Neuronal stem cell (in vitro differentiated cells): ENCODE measurements around the gene CD69.
"Not testable (repeated sequence)": the region's sequence is repeated elsewhere in the genome, so short reads cannot be mapped to it uniquely, and the experiment has no call there.

Experiments used
- DNase-seq: peaks from one replicate; pipeline ENCODE4 v3.0.0-alpha.2; 2013; ENCODE audit warnings: low spot score
- H2AFZ ChIP-seq: one replicate; pipeline ENCODE4 v1.6.1; 2013; ENCODE audit warnings: mild to moderate bottlenecking, low read length, inconsistent platforms
- H2AK5ac ChIP-seq: 2 replicates; pipeline ENCODE4 v1.6.1; 2013; ENCODE audit warnings: low read depth, mild to moderate bottlenecking, inconsistent platforms, low read length, moderate library complexity, mixed read lengths
- H2BK120ac ChIP-seq: 2 replicates; pipeline ENCODE4 v1.6.1; 2013; ENCODE audit warnings: low read depth, mild to moderate bottlenecking, inconsistent platforms, low read length, moderate library complexity, mixed read lengths
- H2BK12ac ChIP-seq: one replicate; pipeline ENCODE4 v1.6.1; 2013; ENCODE audit warnings: low read length, inconsistent platforms
- H2BK15ac ChIP-seq: 2 replicates; pipeline ENCODE4 v1.6.1; 2013; ENCODE audit warnings: mild to moderate bottlenecking, low read length, inconsistent platforms, mixed read lengths
- H2BK5ac ChIP-seq: one replicate; pipeline ENCODE4 v1.6.1; 2013; ENCODE audit warnings: inconsistent platforms, mild to moderate bottlenecking, low read length, moderate library complexity
- H3K14ac ChIP-seq: one replicate; pipeline ENCODE4 v1.6.1; 2013; ENCODE audit warnings: low read length, inconsistent platforms
- H3K18ac ChIP-seq: 2 replicates; pipeline ENCODE4 v1.6.1; 2013; ENCODE audit warnings: low read length, inconsistent platforms
- H3K23ac ChIP-seq: 2 replicates; pipeline ENCODE4 v1.6.1; 2013; ENCODE audit warnings: low read depth, mild to moderate bottlenecking, mixed read lengths, low read length, inconsistent platforms; ENCODE audit not compliant: poor library complexity
- H3K27ac ChIP-seq: replicated peaks from 3 replicates; pipeline ENCODE4 v1.5.1; 2013; ENCODE audit warnings: low read length, inconsistent platforms
- H3K27me3 ChIP-seq, 3 experiments: 2 replicates each; pipeline ENCODE4 v1.6.1; 2013; ENCODE audit warnings: low read length in 3 of 3, mild to moderate bottlenecking in 2 of 3, inconsistent platforms in 1 of 3, low read depth in 1 of 3, mixed read lengths in 1 of 3, moderate library complexity in 1 of 3; ENCODE audit not compliant: control insufficient read depth in 3 of 3, insufficient read depth in 3 of 3
- H3K36me3 ChIP-seq, 2 donors: replicated peaks in 1 of 2; 2 replicates each; pipeline ENCODE4 v1.6.1; 2013; ENCODE audit warnings: low read length in 2 of 2; ENCODE audit not compliant: control insufficient read depth in 2 of 2, insufficient read depth in 2 of 2
- H3K4ac ChIP-seq: 2 replicates; pipeline ENCODE4 v1.6.1; 2013; ENCODE audit warnings: inconsistent platforms, mild to moderate bottlenecking, low read length, moderate library complexity
- H3K4me1 ChIP-seq, 2 donors: 1 replicate in 1 of 2; 2 replicates in 1 of 2; pipeline ENCODE4 v1.6.1; 2013; ENCODE audit warnings: low read length in 2 of 2, low read depth in 1 of 2; ENCODE audit not compliant: control insufficient read depth in 2 of 2, insufficient read depth in 1 of 2
- H3K4me2 ChIP-seq: one replicate; pipeline ENCODE4 v1.6.1; 2013; ENCODE audit warnings: mild to moderate bottlenecking, low read length, inconsistent platforms; ENCODE audit not compliant: insufficient read depth, poor library complexity, severe bottlenecking
- H3K4me3 ChIP-seq, 2 donors: 2 replicates each; pipeline ENCODE4 v1.5.1; 2013; ENCODE audit warnings: low read length in 2 of 2, mild to moderate bottlenecking in 2 of 2, inconsistent platforms in 1 of 2, moderate library complexity in 1 of 2
- H3K79me1 ChIP-seq: one replicate; pipeline ENCODE4 v1.6.1; 2013; ENCODE audit warnings: low read depth, mild to moderate bottlenecking, inconsistent platforms, low read length, moderate library complexity
- H3K9ac ChIP-seq: one replicate; pipeline ENCODE4 v1.6.1; 2013; ENCODE audit warnings: mild to moderate bottlenecking, low read depth, low read length, inconsistent platforms; ENCODE audit not compliant: poor library complexity
- H3K9me3 ChIP-seq, 2 donors: replicated peaks in 1 of 2; 2 replicates each; pipeline versions ENCODE3 to v1.6.1; 2013; ENCODE audit warnings: low read length in 2 of 2, mild to moderate bottlenecking in 2 of 2, inconsistent platforms in 1 of 2, low read depth in 1 of 2, mixed read lengths in 1 of 2, moderate library complexity in 1 of 2; ENCODE audit not compliant: control insufficient read depth in 2 of 2, insufficient read depth in 1 of 2
- H4K8ac ChIP-seq: one replicate; pipeline ENCODE4 v1.6.1; 2013; ENCODE audit warnings: low read depth, mild to moderate bottlenecking, inconsistent platforms, low read length, moderate library complexity
- H4K91ac ChIP-seq: one replicate; pipeline ENCODE4 v1.6.1; 2013; ENCODE audit warnings: low read length, low read depth, mild to moderate bottlenecking, inconsistent platforms; ENCODE audit not compliant: poor library complexity
- WGBS, 2 donors: extraction: QIAGEN DNeasy Blood & Tissue Kit; methylation state at CpG; one replicate each; pipeline ENCODE4 v1.1.7; 2013; ENCODE audit warnings: missing lambda C conversion rate in 2 of 2, mixed read lengths in 1 of 2; ENCODE audit not compliant: insufficient read length in 2 of 2, insufficient replicate concordance in 1 of 2; ENCODE audit errors: extremely low coverage in 2 of 2; 5-methylcytosine and 5-hydroxymethylcytosine counted together

Gene CD69

GRCh38 chr12:9707356-9707755 lies 53.3 kb downstream of the CD69 start:
- no peak overlapping the region for H3K23ac ChIP-seq
- no peak overlapping the region for H3K4me3 ChIP-seq
- no peak overlapping the region for H2AFZ ChIP-seq
- no peak overlapping the region for H3K18ac ChIP-seq
- no peak for DNase-seq
- H3K27me3 ChIP-seq = no peaks in the 10 kb centered on the region
- no peak overlapping the region for H4K91ac ChIP-seq
- no peak overlapping the region for H3K4ac ChIP-seq
- H2AK5ac ChIP-seq = no peak overlapping the region
- no peaks in the 10 kb centered on the region for H3K79me1 ChIP-seq
- no peak overlapping the region for H2BK5ac ChIP-seq
- H3K4me1 ChIP-seq = no peaks in the 10 kb centered on the region
- H3K27ac ChIP-seq = no peak overlapping the region
- no peak overlapping the region for H3K9ac ChIP-seq
- H3K36me3 ChIP-seq = no peaks in the 10 kb centered on the region
- H3K9me3 ChIP-seq = no peaks in the 10 kb centered on the region
- no peak overlapping the region for H2BK120ac ChIP-seq
- H3K4me2 ChIP-seq = no peak overlapping the region
- no peak overlapping the region for H2BK12ac ChIP-seq
- H2BK15ac ChIP-seq = no peak overlapping the region
- H3K14ac ChIP-seq = no peak overlapping the region
- no peak overlapping the region for H4K8ac ChIP-seq

DNA sequence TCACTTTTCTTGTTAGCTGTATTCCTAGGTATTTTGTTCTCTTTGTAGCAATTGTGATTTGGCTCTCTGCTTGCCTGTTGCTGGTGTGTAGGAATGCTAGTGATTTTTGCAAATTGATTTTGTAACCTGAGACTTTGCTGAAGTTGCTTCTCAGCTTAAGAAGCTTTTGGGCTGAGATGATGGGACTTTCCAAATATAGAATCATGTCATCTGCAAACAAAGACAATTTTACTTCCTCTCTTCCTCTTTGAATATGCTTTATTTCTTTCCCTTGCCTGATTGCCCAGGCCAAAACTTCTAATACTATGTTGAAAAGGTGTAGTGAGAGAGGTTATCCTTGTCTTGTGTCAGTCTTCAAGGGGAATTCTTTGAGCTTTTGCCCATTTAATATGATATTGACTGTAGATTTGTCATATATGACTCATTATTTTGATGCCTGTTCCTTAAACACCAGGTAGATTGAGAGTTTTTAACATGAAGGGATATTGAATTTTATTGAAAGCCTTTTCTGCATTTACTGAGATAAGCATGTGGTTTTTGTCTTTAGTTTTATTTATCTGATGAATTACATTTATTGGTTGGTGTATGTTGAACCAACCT lies 54.5 kb downstream of the CD69 start:
- no peak overlapping the region for H3K18ac ChIP-seq
- no peak overlapping the region for H3K4me2 ChIP-seq
- no peak overlapping the region for H3K23ac ChIP-seq
- H4K8ac ChIP-seq = no peak overlapping the region
- no peaks in the 10 kb centered on the region for H3K36me3 ChIP-seq
- no peak overlapping the region for H2BK15ac ChIP-seq
- H3K79me1 ChIP-seq = no peaks in the 10 kb centered on the region
- no peak overlapping the region for H2AK5ac ChIP-seq
- no peak overlapping the region for H2BK12ac ChIP-seq
- no peak overlapping the region for H3K9ac ChIP-seq
- no peak overlapping the region for H2BK5ac ChIP-seq
- no peaks in the 10 kb centered on the region for H3K4me1 ChIP-seq
- H3K27ac ChIP-seq = no peak overlapping the region
- H4K91ac ChIP-seq = no peak overlapping the region
- H3K9me3 ChIP-seq = no peaks in the 10 kb centered on the region
- no peaks in the 10 kb centered on the region for H3K27me3 ChIP-seq
- H2BK120ac ChIP-seq = no peak overlapping the region
- DNase-seq = no peak
- no peak overlapping the region for H3K4me3 ChIP-seq
- H3K4ac ChIP-seq = no peak overlapping the region
- no peak overlapping the region for H2AFZ ChIP-seq
- H3K14ac ChIP-seq = no peak overlapping the region

GRCh38 chr12:9704561-9704960 lies 56.1 kb downstream of the CD69 start:
- H3K27me3 ChIP-seq, H3K4me3 ChIP-seq, H3K9me3 ChIP-seq, H3K9ac ChIP-seq, H3K4ac ChIP-seq, H3K4me2 ChIP-seq, H3K79me1 ChIP-seq, H3K23ac ChIP-seq, H2AFZ ChIP-seq, H3K14ac ChIP-seq, H2AK5ac ChIP-seq, DNase-seq, H2BK15ac ChIP-seq, H3K18ac ChIP-seq, H2BK12ac ChIP-seq, H4K91ac ChIP-seq, H2BK5ac ChIP-seq, H3K4me1 ChIP-seq, H2BK120ac ChIP-seq, H4K8ac ChIP-seq, H3K27ac ChIP-seq, H3K36me3 ChIP-seq: not testable (repeated sequence)
- no CpG with 5 or more reads among the region's 5 CpGs for WGBS, 2 donors
